ENCODE results near the gene LAMTOR5.

LAMTOR5 gene

GRCh38 chr1:110426854-110427253 lies 19.4 kb upstream of the LAMTOR5 start:
- no peak overlapping the region for H3K4ac ChIP-seq (ENCODE audit: low read depth, low read length)
- H2BK120ac ChIP-seq (ENCODE audit: low read depth, low read length): no peak overlapping the region
- H3K9ac ChIP-seq (ENCODE audit: low read length): no peak overlapping the region
- WGBS (ENCODE audit: extremely low coverage, insufficient coverage, low lambda C conversion rate): no CpG with 5 or more reads among the region's 4 CpGs
- no peak overlapping the region for H3K4me3 ChIP-seq (ENCODE audit: low read length)
- no peaks in the 10 kb centered on the region for H3K27me3 ChIP-seq (ENCODE audit: insufficient read depth, low read length, poor library complexity)
- H3K18ac ChIP-seq (ENCODE audit: low read length): no peak overlapping the region
- peaks cover 8% of the 10 kb centered on the region for H3K4me1 ChIP-seq (ENCODE audit: control insufficient read depth, low read depth, low read length)
- H4K5ac ChIP-seq (ENCODE audit: low read length): no peak overlapping the region
- H3K36me3 ChIP-seq (ENCODE audit: control insufficient read depth, insufficient read depth, low read length): no peaks in the 10 kb centered on the region
- H2BK5ac ChIP-seq (ENCODE audit: low read length): no peak overlapping the region
- no peak for DNase-seq
- no peak overlapping the region for H4K8ac ChIP-seq (ENCODE audit: low read depth, low read length)
- H3K56ac ChIP-seq (ENCODE audit: low read length): no peak overlapping the region
- no peak overlapping the region for H3K4me2 ChIP-seq (ENCODE audit: low read length)
- no peak overlapping the region for H2BK15ac ChIP-seq (replicated peaks; ENCODE audit: low read depth)
- H3K27ac ChIP-seq (ENCODE audit: low read depth, low read length): no peak overlapping the region
- H3K79me1 ChIP-seq (ENCODE audit: low read length): no peaks in the 10 kb centered on the region
- no peaks in the 10 kb centered on the region for H3K79me2 ChIP-seq (ENCODE audit: control insufficient read depth, insufficient read depth, low read length)
- no peak overlapping the region for H2AK5ac ChIP-seq (ENCODE audit: low read length)
- H3K23ac ChIP-seq (ENCODE audit: low read length): no peak overlapping the region

GRCh38 chr1:110425612-110426152 lies 18.2 kb upstream of the LAMTOR5 start:
- Histone ChIP-seq H2BK15ac (replicated peaks; ENCODE audit: low read depth) (no peak overlapping the region), H3K27ac (ENCODE audit: low read depth, low read length) (no peak overlapping the region), H3K79me1 (ENCODE audit: low read length) (no peaks in the 10 kb centered on the region), H2BK120ac (ENCODE audit: low read depth, low read length) (no peak overlapping the region), H3K36me3 (ENCODE audit: control insufficient read depth, insufficient read depth, low read length) (no peaks in the 10 kb centered on the region), H3K18ac (ENCODE audit: low read length) (no peak overlapping the region), H4K5ac (ENCODE audit: low read length) (no peak overlapping the region), H3K4ac (ENCODE audit: low read depth, low read length) (no peak overlapping the region), H4K8ac (ENCODE audit: low read depth, low read length) (no peak overlapping the region), H3K56ac (ENCODE audit: low read length) (no peak overlapping the region), H3K27me3 (ENCODE audit: insufficient read depth, low read length, poor library complexity) (no peaks in the 10 kb centered on the region), H3K4me2 (ENCODE audit: low read length) (no peak overlapping the region), H3K23ac (ENCODE audit: low read length) (no peak overlapping the region), H2BK5ac (ENCODE audit: low read length) (no peak overlapping the region), H3K9ac (ENCODE audit: low read length) (no peak overlapping the region), H2AK5ac (ENCODE audit: low read length) (no peak overlapping the region), H3K4me1 (ENCODE audit: control insufficient read depth, low read depth, low read length) (peaks cover 7% of the 10 kb centered on the region), H3K4me3 (ENCODE audit: low read length) (no peak overlapping the region), H3K79me2 (ENCODE audit: control insufficient read depth, insufficient read depth, low read length) (no peaks in the 10 kb centered on the region)
- no CpG with 5 or more reads among the region's 9 CpGs for WGBS (ENCODE audit: extremely low coverage, insufficient coverage, low lambda C conversion rate)
- no peak for DNase-seq

- no peak overlapping the region for H3K18ac ChIP-seq (ENCODE audit: low read length)
Observed at GRCh38 chr1:110424699-110425611, 17.5 kb upstream of the LAMTOR5 start.

GRCh38 chr1:110420874-110421793 lies 13.6 kb upstream of the LAMTOR5 start:
- Histone ChIP-seq H3K4me2 (ENCODE audit: low read length) (no peak overlapping the region), H4K5ac (ENCODE audit: low read length) (no peak overlapping the region), H3K9ac (ENCODE audit: low read length) (no peak overlapping the region), H4K8ac (ENCODE audit: low read depth, low read length) (no peak overlapping the region), H3K4me1 (ENCODE audit: control insufficient read depth, low read depth, low read length) (no peaks in the 10 kb centered on the region), H3K27ac (ENCODE audit: low read depth, low read length) (no peak overlapping the region), H3K4ac (ENCODE audit: low read depth, low read length) (no peak overlapping the region), H2BK15ac (replicated peaks; ENCODE audit: low read depth) (no peak overlapping the region), H3K27me3 (ENCODE audit: insufficient read depth, low read length, poor library complexity) (no peaks in the 10 kb centered on the region), H3K18ac (ENCODE audit: low read length) (no peak overlapping the region), H3K79me1 (ENCODE audit: low read length) (no peaks in the 10 kb centered on the region), H2BK5ac (ENCODE audit: low read length) (no peak overlapping the region), H3K23ac (ENCODE audit: low read length) (no peak overlapping the region), H3K36me3 (ENCODE audit: control insufficient read depth, insufficient read depth, low read length) (no peaks in the 10 kb centered on the region), H2AK5ac (ENCODE audit: low read length) (no peak overlapping the region), H2BK120ac (ENCODE audit: low read depth, low read length) (no peak overlapping the region), H3K4me3 (ENCODE audit: low read length) (no peak overlapping the region), H3K56ac (ENCODE audit: low read length) (no peak overlapping the region), H3K79me2 (ENCODE audit: control insufficient read depth, insufficient read depth, low read length) (no peaks in the 10 kb centered on the region)
- DNase-seq: no peak
- WGBS (ENCODE audit: extremely low coverage, insufficient coverage, low lambda C conversion rate): no CpG with 5 or more reads among the region's 2 CpGs

More at GRCh38 chr1:110424699-110425611, 17.5 kb upstream of the LAMTOR5 start:
- no peak overlapping the region for H3K4me2 ChIP-seq (ENCODE audit: low read length)
- no peak overlapping the region for H4K5ac ChIP-seq (ENCODE audit: low read length)
- H3K4me3 ChIP-seq (ENCODE audit: low read length): no peak overlapping the region
- H3K56ac ChIP-seq (ENCODE audit: low read length): no peak overlapping the region
- no peaks in the 10 kb centered on the region for H3K36me3 ChIP-seq (ENCODE audit: control insufficient read depth, insufficient read depth, low read length)
- H3K9ac ChIP-seq (ENCODE audit: low read length): no peak overlapping the region
- no peak overlapping the region for H2BK5ac ChIP-seq (ENCODE audit: low read length)
- WGBS (ENCODE audit: extremely low coverage, insufficient coverage, low lambda C conversion rate): no CpG with 5 or more reads among the region's 9 CpGs
- no peaks in the 10 kb centered on the region for H3K4me1 ChIP-seq (ENCODE audit: control insufficient read depth, low read depth, low read length)
- no peaks in the 10 kb centered on the region for H3K79me2 ChIP-seq (ENCODE audit: control insufficient read depth, insufficient read depth, low read length)
- no peak overlapping the region for H2BK120ac ChIP-seq (ENCODE audit: low read depth, low read length)
- H3K27me3 ChIP-seq (ENCODE audit: insufficient read depth, low read length, poor library complexity): no peaks in the 10 kb centered on the region
- H4K8ac ChIP-seq (ENCODE audit: low read depth, low read length): no peak overlapping the region
- DNase-seq: no peak
- H3K23ac ChIP-seq (ENCODE audit: low read length): no peak overlapping the region
- no peak overlapping the region for H2BK15ac ChIP-seq (replicated peaks; ENCODE audit: low read depth)
- H3K27ac ChIP-seq (ENCODE audit: low read depth, low read length): no peak overlapping the region
- H3K79me1 ChIP-seq (ENCODE audit: low read length): no peaks in the 10 kb centered on the region
- H3K4ac ChIP-seq (ENCODE audit: low read depth, low read length): no peak overlapping the region
- no peak overlapping the region for H2AK5ac ChIP-seq (ENCODE audit: low read length)

- H3K4me2 ChIP-seq (ENCODE audit: low read length): no peak overlapping the region
- no peaks in the 10 kb centered on the region for H3K36me3 ChIP-seq (ENCODE audit: control insufficient read depth, insufficient read depth, low read length)
- no peak overlapping the region for H3K56ac ChIP-seq (ENCODE audit: low read length)
- H2BK120ac ChIP-seq (ENCODE audit: low read depth, low read length): no peak overlapping the region
- no peak overlapping the region for H4K8ac ChIP-seq (ENCODE audit: low read depth, low read length)
- no peak overlapping the region for H3K4ac ChIP-seq (ENCODE audit: low read depth, low read length)
- no peak overlapping the region for H2AK5ac ChIP-seq (ENCODE audit: low read length)
- no peak overlapping the region for H3K4me3 ChIP-seq (ENCODE audit: low read length)
- no peak overlapping the region for H2BK15ac ChIP-seq (replicated peaks; ENCODE audit: low read depth)
- H3K4me1 ChIP-seq (ENCODE audit: control insufficient read depth, low read depth, low read length): no peaks in the 10 kb centered on the region
- H3K18ac ChIP-seq (ENCODE audit: low read length): no peak overlapping the region
- no peaks in the 10 kb centered on the region for H3K79me2 ChIP-seq (ENCODE audit: control insufficient read depth, insufficient read depth, low read length)
- no peak overlapping the region for H3K23ac ChIP-seq (ENCODE audit: low read length)
- no peak overlapping the region for H4K5ac ChIP-seq (ENCODE audit: low read length)
- no peaks in the 10 kb centered on the region for H3K79me1 ChIP-seq (ENCODE audit: low read length)
- H2BK5ac ChIP-seq (ENCODE audit: low read length): no peak overlapping the region
- WGBS (ENCODE audit: extremely low coverage, insufficient coverage, low lambda C conversion rate): no CpG with 5 or more reads among the region's 10 CpGs
- no peak overlapping the region for H3K9ac ChIP-seq (ENCODE audit: low read length)
- DNase-seq: no peak
- H3K27ac ChIP-seq (ENCODE audit: low read depth, low read length): no peak overlapping the region
- H3K27me3 ChIP-seq (ENCODE audit: insufficient read depth, low read length, poor library complexity): no peaks in the 10 kb centered on the region
Observed at GRCh38 chr1:110420023-110420662, 12.6 kb upstream of the LAMTOR5 start.

Data from mesendoderm (in vitro differentiated cells).